Testis (tissue), 3 donors: ENCODE measurements around the gene TIPARP. TPM values are rescaled to one million over a fixed set of nuclear protein-coding genes. Genes with fewer than 3 reads are reported as not detected.

ENCODE experiments used
- DNase-seq: peaks from one replicate; pipeline ENCODE4 v3.0.0-alpha.2; 2019
- H3K27ac ChIP-seq, 2 donors: fragments of 200-600 bp; sonication (generic); one replicate each; pipeline ENCODE4 v1.5.1; 2019
- H3K27me3 ChIP-seq: fragments of 200-600 bp; sonication (generic); one replicate; pipeline ENCODE4 v1.5.1; 2019
- H3K36me3 ChIP-seq: fragments of 200-600 bp; sonication (generic); one replicate; pipeline ENCODE4 v1.5.1; 2017; ENCODE audit warnings: low read depth; ENCODE audit errors: missing control alignments
- H3K4me1 ChIP-seq: fragments of 200-600 bp; sonication (generic); one replicate; pipeline ENCODE4 v1.5.1; 2019
- H3K4me3 ChIP-seq, 2 donors: fragments of 200-600 bp; sonication (generic); one replicate each; pipeline ENCODE4 v1.5.1; 2017 to 2019
- H3K9me3 ChIP-seq: fragments of 200-600 bp; sonication (generic); one replicate; pipeline ENCODE4 v1.5.1; 2017
- CTCF ChIP-seq, 3 experiments: fragments of 450-650 bp in 2 of 3; fragments of 200-600 bp in 1 of 3; sonication (generic) in 1 of 3; IDR thresholded peaks; one replicate each; pipeline ENCODE4 v1.5.1; 2016 to 2019; ENCODE audit warnings: antibody characterized with exemption in 3 of 3, mild to moderate bottlenecking in 2 of 3, moderate library complexity in 1 of 3
- POLR2A ChIP-seq: fragments of 450-650 bp; IDR thresholded peaks from one replicate; pipeline ENCODE4 v1.6.1; 2017; ENCODE audit warnings: antibody characterized with exemption, mild to moderate bottlenecking, moderate library complexity
- WGBS, 2 donors: methylation state at CpG; one replicate each; pipeline ENCODE4 v1.1.5; 2018; 5-methylcytosine and 5-hydroxymethylcytosine counted together
- intact Hi-C: fragments of 100-400 bp; cut with DNase I; formaldehyde crosslinking; loops from one replicate; pipeline ENCODE4 v1.15.1; 2023; ENCODE audit warnings: low total_unique reads
- polyA plus RNA-seq: library from polyadenylated mRNA; stranded (reverse); fragments of 350-450 nt; fragmentation: Illumina TruSeq; extraction: RNeasy Lipid Tissue Mini Kit (QIAGEN cat#74804); gene quantifications from one replicate; pipeline ENCODE4 v1.2.3, GENCODE V29; 2014; ENCODE audit warnings: low read depth, low replicate concordance; ENCODE audit not compliant: insufficient read depth
- total RNA-seq, 2 donors: library from RNA; depleted of rRNA; stranded (reverse); fragments of >200 nt; gene quantifications; one replicate each; pipeline ENCODE4 v1.2.3, GENCODE V29; 2016

TIPARP gene
- total and polyA plus RNA-seq, 3 donors from 2014 or later = 67.2 to 115 (median 70.7) TPM

DNA sequence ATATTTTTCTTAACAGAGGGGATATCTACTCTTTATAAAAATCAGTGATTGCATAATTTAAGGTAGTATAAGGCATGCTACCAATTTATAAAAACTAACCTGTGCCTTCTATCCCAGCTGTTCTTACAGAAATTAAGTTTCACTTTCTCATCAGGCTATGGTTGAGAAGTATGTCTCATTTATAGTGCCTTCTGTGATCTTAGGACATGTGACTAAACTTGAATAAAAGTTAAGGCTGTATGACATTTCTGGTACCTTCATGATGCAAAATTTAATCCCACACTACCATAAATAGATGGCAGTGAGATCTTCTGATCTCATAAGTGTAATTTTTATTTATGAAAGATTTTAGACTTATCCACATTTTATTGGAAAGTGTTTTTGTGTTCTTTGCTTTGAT lies 12.6 kb downstream of the TIPARP start:
- H3K4me1 ChIP-seq = peaks cover 37% of the 10 kb centered on the region
- H3K36me3 ChIP-seq = no peaks in the 10 kb centered on the region
- H3K27me3 ChIP-seq = no peaks in the 10 kb centered on the region
- no peaks in the 10 kb centered on the region for H3K9me3 ChIP-seq
- no peak overlapping the region for H3K27ac ChIP-seq
- DNase-seq = no peak
- H3K4me3 ChIP-seq = no peak overlapping the region
- intact Hi-C loops = no loop called here
- no peak for TF ChIP-seq CTCF (IDR thresholded peaks at IDR 0.05)
- no peak for TF ChIP-seq POLR2A

- intact Hi-C loops = no loop called here
- H3K4me3 ChIP-seq = no peak overlapping the region
- no peak overlapping the region for H3K27ac ChIP-seq
- no peaks in the 10 kb centered on the region for H3K27me3 ChIP-seq
- no peaks in the 10 kb centered on the region for H3K36me3 ChIP-seq
- peaks cover 39% of the 10 kb centered on the region for H3K4me1 ChIP-seq
- H3K9me3 ChIP-seq = no peaks in the 10 kb centered on the region
- WGBS, 2 donors = 80% methylated on average over 7 of the region's 7 CpGs
- no peak for TF ChIP-seq POLR2A
- no peak for TF ChIP-seq CTCF (IDR thresholded peaks at IDR 0.05)
- DNase-seq = no peak
Observed at GRCh38 chr3:156688632-156689452, 14.5 kb downstream of the TIPARP start.

DNA sequence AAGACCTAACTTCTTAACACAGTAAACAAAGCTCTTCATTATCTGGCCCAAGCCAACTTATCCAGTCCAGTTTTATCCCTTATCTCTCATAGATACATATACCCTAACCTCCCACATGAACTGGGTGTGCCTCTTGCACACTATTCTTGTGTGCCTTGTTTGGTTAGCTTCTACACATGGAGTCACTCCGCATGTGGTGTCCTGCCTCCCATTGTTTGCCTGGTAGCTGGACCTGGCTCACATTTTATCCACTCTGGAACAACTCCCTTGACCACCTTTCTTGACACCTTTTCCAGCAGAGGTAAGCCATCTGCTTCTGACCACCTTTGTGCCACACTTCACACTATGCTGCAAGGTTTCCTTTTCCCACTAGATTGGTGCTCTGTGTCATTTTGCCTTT lies 15.2 kb downstream of the TIPARP start:
- Histone ChIP-seq H3K4me1 (peaks cover 39% of the 10 kb centered on the region), H3K27ac (no peak overlapping the region), H3K4me3 (no peak overlapping the region), H3K9me3 (no peaks in the 10 kb centered on the region), H3K36me3 (no peaks in the 10 kb centered on the region), H3K27me3 (no peaks in the 10 kb centered on the region)
- intact Hi-C loops = no loop called here
- 0 to 7% methylated on average over 1 of the region's 1 CpG for WGBS, 2 donors
- no peak for DNase-seq
- no peak for TF ChIP-seq CTCF (IDR thresholded peaks at IDR 0.05)

GRCh38 chr3:156691920-156692319 lies 17.5 kb downstream of the TIPARP start:
- intact Hi-C loops = no loop called here
- TF ChIP-seq CTCF (IDR thresholded peaks at IDR 0.05) (no peak), POLR2A (no peak)
- Histone ChIP-seq H3K4me1 (peaks cover 23% of the 10 kb centered on the region), H3K36me3 (no peaks in the 10 kb centered on the region), H3K4me3 (no peak overlapping the region), H3K27me3 (no peaks in the 10 kb centered on the region), H3K27ac (no peak overlapping the region), H3K9me3 (no peaks in the 10 kb centered on the region)
- 28 to 33% methylated on average over 1 of the region's 1 CpG for WGBS, 2 donors
- DNase-seq = no peak

- Histone ChIP-seq H3K36me3 (no peaks in the 10 kb centered on the region), H3K4me3 (no peak overlapping the region), H3K27me3 (no peaks in the 10 kb centered on the region), H3K9me3 (no peaks in the 10 kb centered on the region), H3K4me1 (peaks cover 22% of the 10 kb centered on the region), H3K27ac (no peak overlapping the region)
- WGBS, 2 donors = 62% methylated on average over 2 of the region's 2 CpGs
- TF ChIP-seq POLR2A (no peak), CTCF (IDR thresholded peaks at IDR 0.05) (no peak)
- no peak for DNase-seq
- intact Hi-C loops = no loop called here
Observed at GRCh38 chr3:156693166-156693565, 18.8 kb downstream of the TIPARP start.
